ENCODE measurements around the gene PIM1.

- no peak for TF ChIP-seq POLR2A (IDR thresholded peaks at IDR 0.05)
- no peak for TF ChIP-seq CTCF (IDR thresholded peaks at IDR 0.05)
- no peak for TF ChIP-seq POLR2AphosphoS5 (IDR thresholded peaks at IDR 0.05)
Measured at GRCh38 chr6:37140145-37140544, 29.8 kb upstream of the PIM1 start.

Measured in breast epithelium (tissue), 3 donors.